GM19035 (cell line): ENCODE measurements around the gene E2F1.
A peak's percentile ranks its signal among the peaks of the same experiment; 100 is the strongest.

Source experiments
- ATAC-seq: cut with Tn5 transposase; IDR thresholded peaks from one replicate; pipeline ENCODE4 v1.9.1; 2021; ENCODE audit not compliant: unreplicated experiment

The E2F1 gene, protein sequence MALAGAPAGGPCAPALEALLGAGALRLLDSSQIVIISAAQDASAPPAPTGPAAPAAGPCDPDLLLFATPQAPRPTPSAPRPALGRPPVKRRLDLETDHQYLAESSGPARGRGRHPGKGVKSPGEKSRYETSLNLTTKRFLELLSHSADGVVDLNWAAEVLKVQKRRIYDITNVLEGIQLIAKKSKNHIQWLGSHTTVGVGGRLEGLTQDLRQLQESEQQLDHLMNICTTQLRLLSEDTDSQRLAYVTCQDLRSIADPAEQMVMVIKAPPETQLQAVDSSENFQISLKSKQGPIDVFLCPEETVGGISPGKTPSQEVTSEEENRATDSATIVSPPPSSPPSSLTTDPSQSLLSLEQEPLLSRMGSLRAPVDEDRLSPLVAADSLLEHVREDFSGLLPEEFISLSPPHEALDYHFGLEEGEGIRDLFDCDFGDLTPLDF

DNA sequence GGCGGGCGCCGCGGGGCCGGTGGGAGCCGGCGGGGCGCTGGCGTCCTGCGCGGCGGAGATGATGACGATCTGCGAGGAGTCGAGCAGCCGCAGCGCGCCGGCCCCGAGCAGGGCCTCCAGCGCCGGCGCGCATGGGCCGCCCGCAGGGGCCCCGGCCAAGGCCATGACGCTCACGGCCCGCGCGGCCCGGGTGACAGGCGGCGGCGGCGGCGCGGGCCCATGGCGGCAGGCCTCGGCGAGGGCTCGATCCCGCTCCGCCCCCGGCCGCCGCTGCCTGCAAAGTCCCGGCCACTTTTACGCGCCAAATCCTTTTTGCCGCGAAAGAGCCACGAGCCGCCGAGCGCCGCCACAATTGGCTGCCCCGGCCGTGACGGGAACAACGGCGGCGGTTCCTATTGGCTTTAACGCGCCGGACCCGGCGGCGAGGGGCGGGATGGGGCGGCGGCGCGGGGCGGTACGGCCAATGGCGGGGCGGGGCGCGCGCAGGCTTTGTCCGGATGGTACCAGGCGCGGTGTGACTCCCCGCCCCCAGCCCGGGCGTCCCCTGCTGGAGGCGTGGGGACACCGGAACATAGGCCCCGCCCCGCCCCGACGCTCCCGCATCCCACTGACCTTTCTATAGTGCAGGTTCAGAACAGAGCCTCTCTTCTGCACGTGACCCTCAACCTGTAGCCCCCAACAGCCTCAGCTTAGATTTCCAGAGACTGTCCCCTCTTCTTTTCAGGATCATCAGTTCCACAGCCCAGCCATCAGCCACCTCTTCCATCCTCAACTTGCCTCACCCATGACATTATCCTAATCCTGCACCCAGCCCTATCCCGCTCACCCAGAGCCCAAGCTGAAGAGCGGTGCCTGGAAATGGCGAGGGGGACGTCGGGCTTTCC is at the start of gene E2F1:
TSS of gene E2F1 (minus strand) at position 286 of the 884 bp plus-strand sequence. CDS start at position 165, 121 bp downstream.
- peak; percentile 87 for ATAC-seq

DNA sequence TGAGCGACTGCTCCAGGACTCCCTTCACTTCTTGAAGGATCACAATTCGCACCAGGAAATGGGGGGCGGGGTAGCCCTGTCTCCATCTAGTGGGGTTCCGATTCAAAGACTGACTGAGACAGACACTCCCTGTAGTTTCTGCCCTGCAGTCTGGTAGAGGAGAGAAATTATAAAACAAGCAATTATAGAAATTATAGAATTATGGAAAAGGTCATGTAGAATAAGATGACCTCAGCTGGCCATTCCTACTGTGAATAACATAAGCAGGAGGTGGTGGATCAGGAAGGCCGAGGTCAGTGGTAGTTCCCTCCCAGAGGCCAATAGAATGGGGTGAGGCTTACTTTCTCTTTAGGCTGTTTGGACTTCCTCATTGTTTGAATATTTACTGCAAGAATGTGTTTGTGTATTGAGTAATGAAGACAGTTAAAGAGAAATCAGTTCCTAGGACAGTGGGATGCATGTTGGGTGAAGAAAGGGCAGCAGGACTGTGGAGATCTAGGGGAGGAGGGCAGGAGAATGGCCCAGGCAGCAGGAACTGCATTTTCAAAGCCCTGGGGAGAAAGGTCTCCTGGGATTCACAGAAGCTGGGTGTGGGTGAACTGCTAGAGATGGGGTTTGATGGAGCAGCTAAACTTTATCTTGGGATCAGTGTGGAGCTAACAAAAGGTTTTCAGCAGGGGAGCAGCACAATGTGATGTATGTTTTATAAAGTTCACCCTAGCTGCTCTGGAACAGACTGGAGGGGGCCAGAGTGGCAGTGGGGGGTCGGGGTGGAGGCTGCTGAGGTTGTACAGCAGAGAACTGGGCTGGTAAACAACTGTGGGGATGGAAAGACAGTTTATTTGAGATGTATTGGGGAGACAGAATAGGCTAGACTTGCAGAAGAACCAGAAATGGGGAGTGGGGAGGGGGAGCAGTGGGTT is 47.7 kb upstream of the E2F1 start:
- ATAC-seq: no peak

DNA sequence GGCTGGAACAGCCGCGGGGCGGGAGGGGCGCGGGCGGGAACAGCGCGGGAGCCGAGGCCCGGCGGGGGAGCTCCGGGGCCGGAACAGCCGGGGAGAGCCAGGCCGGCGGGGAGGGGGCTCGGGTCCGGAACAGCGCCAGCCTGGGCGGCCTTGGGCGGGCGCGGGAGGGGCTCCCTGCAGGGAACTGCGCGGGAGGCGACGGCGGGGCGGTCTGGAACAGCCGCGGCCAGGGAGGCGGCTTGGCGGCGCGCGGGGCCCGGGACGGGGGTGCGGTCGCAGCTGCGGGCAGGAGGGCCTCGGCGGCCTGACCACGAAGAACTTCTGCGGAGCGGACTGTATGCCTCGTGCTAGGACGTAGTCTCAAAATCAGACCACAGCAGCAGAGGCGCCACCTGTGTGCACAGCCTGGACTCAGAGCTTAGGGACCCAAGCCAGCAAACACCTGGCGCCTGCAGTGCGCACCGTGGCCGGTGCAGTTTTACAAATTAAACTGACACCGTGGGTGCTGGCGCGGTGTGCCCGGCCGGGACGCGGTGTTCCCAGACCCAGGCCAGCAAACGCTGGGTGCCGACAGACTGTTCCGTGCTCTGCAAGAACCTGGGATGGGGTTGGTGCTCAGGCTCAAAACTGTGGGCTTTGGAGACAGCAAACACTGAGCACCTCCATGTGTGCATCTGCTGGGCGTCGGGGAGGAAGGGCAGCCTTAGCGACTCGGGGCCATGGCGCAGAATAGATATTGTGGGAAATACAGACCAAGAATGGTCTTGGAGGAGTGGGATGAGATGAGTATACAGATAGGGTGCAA is 46.2 kb upstream of the E2F1 start:
- peak; percentile 53 for ATAC-seq

- ATAC-seq: peak; percentile 80
Measured at GRCh38 chr20:33731693-33732165, 45.5 kb upstream of the E2F1 start, which contains the start of gene ZNF341. TSS of gene ZNF341 (plus strand) at chr20:33731996. CDS start at chr20:33732022, 26 bp downstream.

DNA sequence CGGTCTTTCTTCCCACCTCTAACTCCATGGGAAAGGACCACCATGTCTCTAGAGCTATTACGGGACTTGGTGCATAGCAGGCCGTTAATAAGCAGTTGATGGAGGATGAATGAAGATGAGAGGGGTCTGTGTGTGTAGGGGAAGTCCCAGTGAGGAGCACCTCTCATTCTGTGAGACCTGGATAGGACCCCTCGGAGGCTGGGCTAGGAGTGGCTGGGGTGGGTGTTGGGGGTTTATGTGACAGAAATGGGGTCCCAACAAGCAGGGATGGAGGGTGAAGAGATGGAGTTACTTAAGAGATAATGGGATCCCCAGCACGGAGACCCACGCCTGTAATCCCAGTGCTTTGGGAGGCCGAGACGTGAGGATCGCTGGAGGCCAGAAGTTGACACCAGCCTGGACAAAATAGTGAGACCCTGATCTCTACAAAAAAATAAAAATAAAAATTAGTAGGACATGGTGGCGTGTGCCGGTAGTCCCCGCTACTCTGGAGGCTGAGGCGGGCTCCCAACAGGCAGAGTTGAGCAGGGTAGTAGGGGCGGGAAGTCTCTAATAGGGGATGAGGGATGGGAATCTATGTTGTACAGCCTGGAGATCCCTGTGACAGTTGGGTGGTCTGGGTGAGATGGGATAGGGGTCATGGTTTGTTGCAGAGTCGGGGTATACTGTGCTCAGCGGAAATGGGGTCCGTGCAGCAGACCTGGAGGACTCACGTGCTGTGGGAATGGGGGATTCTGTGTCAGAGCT is 44.9 kb upstream of the E2F1 start:
- ATAC-seq: no peak

DNA sequence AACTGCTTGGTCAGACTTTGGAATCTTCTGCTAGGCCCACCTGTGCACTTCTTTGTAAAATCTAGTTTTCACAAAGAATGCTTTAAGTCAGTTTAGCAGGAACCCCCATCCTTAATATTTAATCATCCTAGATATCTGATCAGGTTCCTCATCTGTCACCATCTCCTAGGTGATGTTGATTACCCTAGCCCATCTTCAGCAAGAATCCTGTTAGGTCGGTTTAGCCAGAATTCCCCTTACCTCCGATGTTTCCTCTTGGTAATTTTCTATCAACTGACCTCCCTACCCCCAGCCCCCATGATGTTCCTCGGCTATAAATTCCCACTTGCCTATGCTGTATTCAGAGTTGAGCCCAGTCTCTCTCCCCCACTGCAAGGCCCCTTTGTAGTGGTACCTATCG is 42.9 kb upstream of the E2F1 start:
- ATAC-seq: no peak

GRCh38 chr20:33728463-33728862 is 42.3 kb upstream of the E2F1 start:
- ATAC-seq: no peak

GRCh38 chr20:33727806-33728205 is 41.6 kb upstream of the E2F1 start:
- no peak for ATAC-seq

DNA sequence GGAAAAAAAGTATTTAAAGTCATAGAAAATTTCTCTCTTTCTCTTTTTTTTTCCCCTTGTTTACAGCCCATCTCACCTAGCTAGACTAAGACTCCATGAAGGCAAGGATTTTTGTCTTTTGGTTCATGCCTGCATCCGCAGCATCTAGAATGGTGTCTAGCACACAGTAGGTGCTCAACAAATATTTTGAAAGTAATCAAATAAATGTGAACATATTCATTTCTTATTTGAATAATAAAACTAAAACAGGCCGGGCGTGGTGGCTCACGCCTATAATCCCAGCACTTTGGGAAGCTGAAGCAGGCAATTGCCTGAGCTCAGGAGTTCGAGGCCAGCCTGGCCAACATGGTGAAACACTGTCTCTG is 40.9 kb upstream of the E2F1 start:
- no peak for ATAC-seq

GRCh38 chr20:33725607-33726264 is 39.6 kb upstream of the E2F1 start:
- no peak for ATAC-seq

- ATAC-seq: no peak
Measured at GRCh38 chr20:33724439-33725094, 38.4 kb upstream of the E2F1 start.

DNA sequence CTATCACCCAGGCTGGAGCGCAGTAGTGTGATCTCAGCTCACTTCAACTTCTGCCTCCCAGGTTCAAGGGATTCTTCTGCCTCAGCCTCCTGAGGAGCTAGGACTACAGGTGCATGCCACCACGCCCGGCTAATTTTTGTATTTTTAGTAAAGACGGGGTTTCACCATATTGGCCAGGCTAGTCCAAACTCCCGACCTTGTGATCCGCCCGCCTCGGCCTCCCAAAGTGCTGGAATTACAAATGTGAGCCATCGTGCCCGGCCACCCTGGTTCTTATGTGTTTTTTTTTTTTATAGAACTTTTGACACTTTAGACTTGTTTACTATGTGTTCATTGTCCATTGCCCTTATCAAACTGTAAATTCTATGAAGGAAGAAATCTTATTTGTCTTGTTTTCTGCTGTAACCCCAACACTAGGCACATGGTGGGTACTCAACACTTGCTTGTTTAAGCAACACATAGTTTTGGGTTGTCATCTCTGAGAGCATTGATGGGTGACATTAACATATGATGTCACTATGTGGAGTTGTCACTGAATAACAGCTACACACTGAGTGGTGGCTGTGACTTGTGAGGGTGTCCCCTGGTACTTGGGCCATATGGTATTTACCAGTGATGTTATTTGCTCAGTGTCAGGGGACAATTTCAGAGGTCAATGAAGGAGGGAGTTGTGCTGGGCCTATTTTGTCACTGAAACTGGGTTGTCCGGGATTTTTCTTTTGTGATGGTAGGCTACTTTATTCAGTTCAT is 35.4 kb upstream of the E2F1 start:
- ATAC-seq: no peak

- peak; percentile 95 for ATAC-seq
Measured at GRCh38 chr20:33719989-33720709, 34.0 kb upstream of the E2F1 start, which contains the start of gene PXMP4. TSS of gene PXMP4 (minus strand) at chr20:33720310. CDS start at chr20:33720207, 103 bp downstream.

DNA sequence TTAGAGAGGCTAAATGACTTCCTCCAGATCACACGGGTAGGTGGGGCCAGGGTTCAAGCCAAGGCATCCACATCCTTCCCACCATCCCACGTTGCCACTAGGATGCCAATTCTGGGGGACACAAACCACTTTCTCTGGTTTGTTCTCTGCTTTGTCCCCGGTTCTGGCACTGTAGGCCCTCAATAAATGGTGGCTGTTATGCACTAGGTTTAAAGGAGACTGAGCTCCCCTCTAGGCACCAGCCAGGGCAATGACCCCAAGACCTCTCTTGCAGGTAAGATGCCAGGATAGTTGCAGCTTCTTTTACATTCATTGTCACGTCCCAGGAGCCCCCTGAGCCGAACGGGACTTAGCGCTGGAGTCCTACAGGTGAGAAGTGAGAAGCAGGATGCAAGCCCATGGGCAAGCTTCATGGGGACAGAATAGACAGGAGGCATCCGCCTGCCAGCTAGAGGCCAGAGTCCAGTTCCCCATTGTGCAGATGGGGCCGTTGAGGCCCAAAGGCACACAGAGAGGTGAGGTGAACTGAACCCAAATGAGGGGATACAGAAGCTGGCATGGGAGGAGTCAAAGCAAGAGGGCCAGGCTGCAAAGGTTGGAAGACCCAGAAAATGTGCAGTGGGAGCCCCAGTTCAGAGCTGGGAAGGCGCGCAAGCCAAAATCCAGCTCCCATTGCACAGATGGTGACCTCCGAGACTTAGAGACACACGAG is 33.2 kb upstream of the E2F1 start:
- ATAC-seq: no peak

DNA sequence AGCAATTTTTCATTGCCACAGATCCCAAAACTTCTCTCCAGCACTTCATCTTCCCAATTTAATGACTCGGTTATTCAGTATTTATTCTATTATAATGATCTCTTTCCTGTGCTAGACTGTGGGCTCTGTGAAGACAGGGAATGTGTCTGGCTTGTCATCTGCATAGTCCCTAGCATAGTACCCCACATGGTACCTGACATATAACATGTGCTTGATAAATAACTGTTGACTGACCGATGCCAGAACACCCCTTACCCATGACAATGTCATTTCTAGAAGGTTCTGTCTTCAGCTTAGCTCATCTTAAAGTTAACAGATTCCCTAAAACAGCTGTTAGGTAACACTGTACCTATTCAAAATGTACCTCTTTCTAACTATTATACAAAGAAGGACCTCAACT is 30.3 kb upstream of the E2F1 start:
- no peak for ATAC-seq

DNA sequence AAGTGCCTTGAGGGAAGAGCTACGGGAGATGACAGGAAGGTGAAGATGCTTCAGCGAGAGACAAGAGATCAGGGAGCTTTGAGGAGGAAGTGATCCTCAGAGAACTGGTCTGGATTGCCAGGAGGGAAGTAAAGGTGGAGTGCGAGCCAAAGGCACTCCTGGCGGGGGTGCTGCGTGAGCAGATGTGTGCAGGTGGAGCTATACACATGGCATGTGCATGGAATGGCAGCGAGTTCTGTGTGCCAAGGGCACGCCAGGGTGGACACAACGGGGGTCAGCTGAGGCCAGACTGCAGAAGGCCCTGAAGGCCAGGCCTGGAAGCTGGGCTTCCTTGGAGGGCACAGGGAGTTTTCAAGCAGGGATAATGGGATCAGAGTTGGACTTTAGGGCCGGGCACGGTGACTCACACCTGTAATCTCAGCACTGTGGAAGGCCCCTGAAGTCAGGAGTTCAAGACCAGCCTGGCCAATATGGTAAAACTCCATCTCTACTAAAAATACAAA is 27.7 kb upstream of the E2F1 start:
- no peak for ATAC-seq
